HG02840 (cell line): Measurements from ENCODE around the gene LSR.

Experiments used
- ATAC-seq: cut with Tn5 transposase; IDR thresholded peaks from one replicate; pipeline ENCODE4 v1.9.1; 2021; ENCODE audit warnings: mild to moderate bottlenecking, moderate library complexity, moderate number of reproducible peaks; ENCODE audit not compliant: unreplicated experiment, low FRiP score

The LSR gene

GRCh38 chr19:35265126-35265899, 16.5 kb downstream of the LSR start:
- no peak for ATAC-seq

- no peak for ATAC-seq
Measured at GRCh38 chr19:35265900-35266519, 17.2 kb downstream of the LSR start.

GRCh38 chr19:35266520-35267352, 17.9 kb downstream of the LSR start:
- no peak for ATAC-seq

- ATAC-seq = no peak
Measured at GRCh38 chr19:35267353-35267817, 18.6 kb downstream of the LSR start.

GRCh38 chr19:35267818-35268535, 19.2 kb downstream of the LSR start:
- peak; percentile 46 for ATAC-seq

GRCh38 chr19:35268536-35269437, 20.0 kb downstream of the LSR start, which contains the start of gene USF2:
USF2 (plus strand) TSS chr19:35268962; CDS start chr19:35269102, 140 bp downstream.
- peak; percentile 23 for ATAC-seq

GRCh38 chr19:35269438-35270117, 20.8 kb downstream of the LSR start:
- peak; percentile 52 for ATAC-seq

- no peak for ATAC-seq
Measured at GRCh38 chr19:35270381-35270811, 21.6 kb downstream of the LSR start.

- ATAC-seq = no peak
Measured at GRCh38 chr19:35271546-35271945, 22.7 kb downstream of the LSR start.

- no peak for ATAC-seq
Measured at GRCh38 chr19:35272122-35272719, 23.4 kb downstream of the LSR start.

GRCh38 chr19:35272954-35273649, 24.3 kb downstream of the LSR start:
- no peak for ATAC-seq

GRCh38 chr19:35273686-35274259, 25.0 kb downstream of the LSR start:
- ATAC-seq = no peak

GRCh38 chr19:35274323-35274722, 25.5 kb downstream of the LSR start:
- ATAC-seq = no peak

GRCh38 chr19:35276706-35277281, 28.0 kb downstream of the LSR start:
- ATAC-seq = no peak

- ATAC-seq = no peak
Measured at GRCh38 chr19:35278578-35279284, 29.9 kb downstream of the LSR start.

GRCh38 chr19:35279374-35279773, 30.6 kb downstream of the LSR start:
- no peak for ATAC-seq
